ENCODE measurements around the gene CLECL1. TPM values are rescaled to one million over a fixed set of nuclear protein-coding genes. Genes with fewer than 3 reads are reported as not detected.

CLECL1 gene
- total RNA-seq, result 0.41 TPM

DNA sequence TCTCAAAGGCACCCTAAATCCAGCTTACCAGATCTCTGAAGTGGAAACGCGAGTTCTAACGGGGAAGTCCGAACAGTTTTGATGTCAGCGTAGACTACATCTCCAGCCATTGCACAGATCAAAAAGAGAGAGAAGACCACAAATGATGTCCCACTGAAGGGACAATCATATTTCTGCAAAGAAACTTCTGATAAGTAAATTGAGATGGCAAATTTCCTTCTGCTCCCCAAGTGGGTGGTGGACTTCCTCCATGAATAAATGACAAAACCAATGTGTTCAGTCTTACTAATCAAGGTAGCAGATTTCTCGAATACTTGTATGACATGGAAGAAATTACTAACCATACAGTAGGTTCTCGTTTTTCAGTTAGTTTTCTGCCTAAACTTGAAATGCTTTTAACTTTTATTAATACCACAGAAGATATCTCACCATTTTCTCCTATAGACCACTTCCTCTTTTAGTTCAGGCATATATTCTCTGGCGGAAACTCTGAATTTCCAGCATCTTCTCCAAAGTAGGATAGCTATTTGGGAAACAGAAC lies at the start of gene CLECL1:
Gene CLECL1 (minus strand): TSS at position 177 of the 541 bp plus-strand sequence.
- DNase-seq, result no peak

DNA sequence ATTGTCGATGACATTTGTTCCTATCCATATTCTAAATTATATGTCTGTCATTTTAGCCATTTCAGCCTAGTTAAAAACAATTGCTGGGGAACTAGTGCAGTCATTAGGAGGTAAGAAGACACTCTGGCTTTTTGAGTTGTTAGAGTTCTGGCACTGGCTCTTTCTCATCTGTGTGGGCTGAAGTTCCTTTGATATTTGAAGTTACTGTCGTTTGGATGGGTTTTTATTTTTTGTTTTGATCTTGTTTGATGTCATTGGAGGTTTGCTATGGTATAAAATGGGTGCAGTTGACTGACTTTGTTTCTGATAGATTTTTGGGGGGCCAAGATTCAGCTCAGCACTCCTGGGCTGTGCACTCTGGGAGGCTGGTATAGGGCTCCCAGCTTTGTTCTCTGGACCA lies 48.5 kb upstream of the CLECL1 start:
- DNase-seq, result no peak

DNA sequence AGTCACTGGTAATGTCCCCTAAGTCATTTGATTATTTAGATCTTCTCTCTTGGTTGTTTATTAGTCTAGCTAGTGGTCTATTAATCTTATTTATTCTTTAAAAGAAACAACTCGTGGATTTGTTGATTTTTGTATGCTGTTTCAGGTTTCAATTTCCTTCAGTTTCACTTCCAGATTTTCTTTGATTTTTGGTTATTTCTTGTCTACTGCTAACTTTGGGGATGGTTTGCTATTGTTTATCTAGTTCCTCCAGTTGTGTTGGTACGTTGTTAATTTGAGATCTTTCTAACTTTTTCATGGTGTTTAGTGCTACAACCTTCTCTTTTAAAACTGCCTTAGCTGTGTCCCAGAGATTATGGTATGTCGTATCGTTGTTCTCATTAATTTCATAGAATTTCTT lies 46.3 kb upstream of the CLECL1 start:
- DNase-seq, result no peak

DNA sequence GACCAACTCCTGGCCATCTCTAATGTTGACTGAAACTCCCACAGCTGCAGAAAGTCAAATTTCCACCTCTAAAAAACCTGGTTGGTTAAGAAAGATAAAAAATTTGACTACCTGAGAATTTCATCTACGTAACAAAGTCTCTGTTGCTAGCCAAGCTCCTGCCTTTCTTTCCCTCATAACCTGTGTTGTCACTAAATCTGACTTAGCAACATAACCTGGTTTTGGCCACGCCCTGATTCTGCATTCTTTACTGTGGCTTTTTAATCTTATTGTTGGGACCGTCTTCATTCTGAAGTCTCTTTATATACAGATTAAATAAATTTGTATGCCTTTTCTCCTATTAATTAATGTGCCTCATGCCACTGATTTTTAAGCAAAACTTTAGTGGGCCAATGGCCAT lies 43.9 kb upstream of the CLECL1 start:
- no peak for DNase-seq

DNA sequence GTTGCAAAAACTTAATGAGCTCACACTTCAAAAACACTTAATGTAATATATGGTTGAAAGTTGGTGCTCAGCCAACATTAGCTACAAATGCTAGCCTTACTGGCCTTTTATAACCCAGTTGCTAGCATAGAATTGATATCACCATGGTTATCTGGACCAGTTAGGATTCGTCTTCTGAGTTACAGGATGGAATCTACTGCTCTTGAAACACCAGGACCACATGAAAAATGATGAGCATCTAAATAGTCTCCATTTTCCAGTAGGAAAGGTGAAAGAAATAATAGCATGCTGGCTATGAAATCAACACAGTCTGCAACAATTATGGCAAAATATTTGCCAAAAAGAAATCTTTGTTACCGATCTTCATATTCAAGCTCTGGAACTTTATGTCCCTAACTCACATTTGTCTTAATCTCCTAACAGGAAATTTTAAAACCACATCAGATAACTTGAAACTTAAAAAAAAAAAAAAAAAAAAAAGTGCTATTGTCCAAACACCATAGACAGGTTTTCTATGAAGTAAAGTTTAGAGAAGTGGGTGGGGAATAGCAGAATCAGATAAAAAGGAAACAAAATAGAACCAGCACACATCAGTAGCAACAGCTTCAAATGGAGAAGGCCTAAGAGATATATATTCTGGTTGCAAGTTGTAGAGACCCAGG lies 40.5 kb upstream of the CLECL1 start:
- no peak for DNase-seq

DNA sequence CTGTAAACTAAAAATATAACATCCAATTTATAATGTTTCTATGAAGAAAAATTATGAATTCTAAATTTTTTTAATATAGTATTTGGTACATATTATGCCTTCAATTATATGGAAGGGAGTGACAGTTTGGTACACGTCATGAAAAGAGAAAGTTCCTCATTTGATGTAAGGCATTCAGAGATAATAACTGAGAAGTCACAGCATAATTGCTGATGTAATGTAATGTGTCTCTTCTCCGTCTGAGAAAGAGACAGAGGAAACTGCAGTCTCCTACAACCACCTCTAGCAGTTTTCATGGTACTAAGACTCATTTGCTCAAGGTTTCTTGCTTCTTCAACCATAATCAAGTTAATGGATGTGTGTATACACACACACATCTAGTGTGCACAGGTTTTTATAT lies 30.1 kb upstream of the CLECL1 start:
- DNase-seq, result no peak

DNA sequence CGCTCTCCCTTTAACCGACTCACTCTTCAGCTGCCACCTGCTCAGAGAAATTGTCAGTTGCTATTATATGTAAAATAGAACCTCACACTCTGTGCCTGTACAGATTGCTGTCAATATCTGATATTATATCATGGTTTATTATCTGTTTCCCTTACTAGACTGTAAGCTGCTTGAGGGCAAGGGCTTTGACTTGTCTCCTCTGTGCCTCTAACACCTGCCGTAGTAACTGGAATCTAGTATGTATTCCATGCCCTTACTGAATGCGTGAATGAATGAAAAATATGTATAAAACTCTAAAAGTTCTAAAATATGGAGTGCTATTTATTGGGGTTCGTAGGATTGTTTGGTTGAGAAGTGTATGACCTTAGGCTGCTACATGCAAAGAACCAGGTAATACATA lies 29.5 kb upstream of the CLECL1 start:
- DNase-seq, result no peak

DNA sequence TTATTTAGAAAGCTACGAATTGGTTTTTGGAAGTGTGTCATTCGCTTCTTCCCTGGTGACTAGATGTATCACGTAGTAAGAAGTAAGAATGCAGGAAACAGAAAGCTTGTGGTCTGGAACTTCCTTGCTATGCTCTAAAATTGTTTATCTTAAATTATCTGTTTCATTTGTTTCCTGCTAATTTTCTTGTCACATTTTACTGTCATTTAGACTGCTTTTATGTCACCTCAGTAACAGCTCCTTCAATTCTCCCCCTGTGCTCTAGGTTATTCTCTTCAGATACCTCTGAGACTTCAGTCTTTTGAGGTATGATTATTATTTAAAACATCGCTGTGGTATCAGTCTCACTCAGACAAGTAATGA lies 28.5 kb upstream of the CLECL1 start:
- DNase-seq, result no peak

DNA sequence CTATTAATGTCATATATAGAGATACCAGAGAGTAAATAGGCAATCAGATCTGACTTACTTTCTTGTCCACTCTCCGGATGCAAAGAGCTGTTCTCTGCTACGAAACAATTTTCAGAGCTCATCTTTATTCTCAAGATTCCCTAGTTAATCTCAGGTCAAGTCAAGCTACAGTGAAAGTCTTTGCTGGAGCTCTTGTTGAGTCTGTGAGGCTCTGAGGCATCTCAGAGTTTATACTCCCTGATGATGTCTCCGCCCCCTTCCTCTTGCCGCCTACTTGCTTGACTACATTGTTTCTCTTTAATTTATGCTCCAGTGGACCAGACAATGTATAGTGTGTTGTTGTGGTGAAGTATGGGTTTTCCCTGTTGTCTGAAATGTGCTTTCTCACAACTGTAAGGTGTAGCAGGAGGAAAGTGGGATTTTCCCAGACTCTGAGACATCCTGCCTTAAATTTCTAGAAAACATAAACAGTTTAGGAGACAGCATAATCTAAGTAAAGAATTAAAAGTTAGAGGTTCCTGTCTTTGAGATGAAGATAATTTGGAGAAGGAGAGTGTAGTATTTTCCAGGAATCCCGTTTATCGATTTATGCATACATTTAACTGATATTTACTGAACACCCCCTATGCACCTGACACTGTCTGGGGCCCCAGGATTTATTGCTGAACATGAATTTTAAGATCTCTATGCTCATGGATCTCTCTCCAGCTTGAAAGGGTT lies 28.0 kb upstream of the CLECL1 start, which contains the start of gene CD69:
Gene CD69 (minus strand): TSS at position 203 of the 720 bp plus-strand sequence. CDS start 81 bp downstream, at position 122.
- no peak for DNase-seq

DNA sequence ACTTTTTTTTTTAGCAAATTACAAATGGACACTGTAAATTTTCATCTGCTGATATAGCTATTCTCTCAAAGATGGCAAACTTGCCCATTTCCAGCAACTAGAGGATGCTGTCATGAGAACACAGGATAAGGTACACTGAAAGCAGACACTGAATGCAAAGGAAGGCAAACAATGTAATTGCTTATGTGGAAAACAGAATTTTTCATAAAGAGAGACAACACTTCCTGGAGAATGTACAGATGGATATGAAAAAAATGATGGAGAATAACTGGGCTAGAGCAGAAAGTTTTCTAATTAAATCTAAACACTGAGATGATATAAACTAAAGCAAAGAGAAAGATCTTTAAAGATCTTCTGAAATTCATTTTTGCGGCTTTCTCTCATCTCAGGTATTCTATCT lies 27.2 kb upstream of the CLECL1 start:
- no peak for DNase-seq

DNA sequence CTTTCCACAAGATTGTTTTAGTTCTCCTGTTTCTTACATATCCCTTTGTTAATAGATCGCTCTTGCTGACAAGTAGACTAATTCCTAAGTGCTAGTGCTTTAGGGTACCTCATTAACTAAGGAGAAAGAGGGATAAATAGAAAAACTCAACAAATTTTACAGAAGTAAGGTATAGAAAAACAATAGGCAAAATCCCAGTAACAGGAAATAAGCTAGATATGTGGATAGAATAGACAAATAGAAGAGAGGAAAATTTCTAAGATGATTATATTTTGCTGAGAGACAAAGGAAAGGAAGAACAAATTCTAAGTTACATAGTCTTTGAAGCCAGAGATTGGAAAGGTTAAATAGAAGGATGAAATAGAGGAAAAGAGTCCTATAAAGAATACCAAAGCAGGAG lies 26.8 kb upstream of the CLECL1 start:
- no peak for DNase-seq

DNA sequence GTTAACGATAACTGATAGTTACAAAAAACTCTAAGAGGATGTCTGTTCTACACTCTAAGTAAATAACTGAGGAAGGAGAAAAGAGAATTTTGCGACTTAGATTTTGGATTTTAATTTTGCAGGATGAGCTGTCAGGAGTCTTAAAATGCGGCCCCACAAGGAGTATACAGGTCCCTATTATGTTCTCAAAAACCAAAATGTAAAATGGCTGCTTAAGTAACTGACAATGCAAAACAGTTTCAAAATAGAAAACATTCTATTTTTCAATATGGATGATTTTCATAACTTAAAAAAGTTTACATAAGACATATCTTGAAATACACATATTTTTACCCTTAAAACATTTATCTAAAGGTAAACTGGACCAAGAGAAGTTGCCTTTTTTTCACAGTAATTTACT lies 25.2 kb upstream of the CLECL1 start:
- DNase-seq, result no peak

DNA sequence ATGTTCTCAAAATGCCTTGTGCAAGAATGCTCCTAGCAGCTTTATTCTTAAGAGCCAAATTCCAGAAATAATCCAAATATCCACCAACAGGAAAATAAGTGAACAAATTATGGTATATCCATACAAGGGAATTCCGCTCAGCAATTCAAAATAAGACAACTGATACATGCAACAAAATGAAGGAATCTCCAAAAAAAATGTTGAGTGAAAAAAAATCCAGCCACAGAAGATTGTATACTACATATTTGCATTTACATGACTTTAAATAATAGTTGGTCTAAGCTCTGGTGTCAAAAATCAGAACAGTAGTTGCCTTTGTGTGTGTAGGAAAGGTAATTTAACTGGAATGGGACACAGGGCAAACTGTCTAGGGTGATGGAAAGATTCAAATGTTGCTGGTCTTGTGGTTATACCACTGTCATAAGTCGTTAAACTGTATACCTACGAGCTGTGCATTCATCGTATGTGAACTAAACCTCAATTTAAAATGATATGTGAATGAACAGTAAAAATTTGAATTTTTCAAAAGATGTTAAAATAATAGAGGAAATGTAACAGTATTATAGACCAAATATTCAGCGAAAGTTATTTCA lies 24.6 kb upstream of the CLECL1 start:
- no peak for DNase-seq

DNA sequence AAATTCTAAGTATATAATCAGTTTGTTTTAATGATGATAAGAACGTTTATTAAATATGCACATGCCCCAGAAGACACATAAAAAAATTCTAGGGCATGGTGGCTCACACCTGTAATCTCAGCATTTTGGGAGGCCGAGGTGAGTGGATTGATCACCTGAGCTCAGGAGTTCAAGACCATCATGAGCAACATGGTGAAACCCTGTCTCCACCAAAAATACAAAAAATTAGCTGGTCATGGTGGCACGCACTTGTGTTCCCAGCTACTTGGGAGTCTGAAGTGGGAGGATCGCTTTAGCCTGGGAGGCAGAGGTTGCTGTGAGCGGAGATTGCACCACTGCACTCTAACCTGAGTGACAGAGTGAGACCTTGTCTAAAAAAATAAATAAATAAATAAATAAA lies 23.8 kb upstream of the CLECL1 start:
- no peak for DNase-seq

DNA sequence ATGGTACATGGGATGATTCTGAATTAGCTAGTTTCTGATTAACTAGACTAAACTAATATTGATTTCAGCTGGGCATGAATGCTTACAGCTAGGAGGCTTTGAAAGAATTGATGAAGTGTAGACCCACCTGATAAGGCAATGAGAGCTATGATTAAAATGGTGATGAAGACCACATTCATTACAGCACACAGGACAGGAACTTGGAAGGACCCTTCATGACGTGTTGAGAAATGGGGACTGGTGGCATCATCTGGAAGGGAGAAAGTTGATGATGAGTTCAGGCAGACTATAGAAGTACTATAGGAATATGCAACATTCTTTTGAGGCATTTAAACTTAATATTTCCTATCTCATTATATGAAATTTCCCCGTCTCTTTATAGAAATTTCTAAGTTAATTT lies 23.3 kb upstream of the CLECL1 start:
- no peak for DNase-seq

DNA sequence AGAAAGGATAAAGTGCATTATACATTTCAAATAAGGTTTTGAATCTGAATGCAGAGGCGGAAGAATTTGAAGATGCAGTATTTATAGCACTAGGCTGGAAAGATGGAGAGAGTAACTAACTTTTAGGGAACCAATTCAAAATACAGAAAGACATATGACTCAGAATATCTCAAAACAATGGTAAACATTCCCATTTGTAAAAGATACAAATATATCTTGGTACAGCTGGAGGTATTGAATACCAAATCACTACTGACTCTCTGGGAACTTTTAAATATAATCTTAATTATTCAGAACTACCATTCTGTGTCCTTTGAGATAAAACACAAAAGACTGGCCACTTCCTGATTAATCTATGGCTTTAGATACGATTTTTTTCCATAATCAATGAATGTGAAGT lies 22.7 kb upstream of the CLECL1 start:
- no peak for DNase-seq

DNA sequence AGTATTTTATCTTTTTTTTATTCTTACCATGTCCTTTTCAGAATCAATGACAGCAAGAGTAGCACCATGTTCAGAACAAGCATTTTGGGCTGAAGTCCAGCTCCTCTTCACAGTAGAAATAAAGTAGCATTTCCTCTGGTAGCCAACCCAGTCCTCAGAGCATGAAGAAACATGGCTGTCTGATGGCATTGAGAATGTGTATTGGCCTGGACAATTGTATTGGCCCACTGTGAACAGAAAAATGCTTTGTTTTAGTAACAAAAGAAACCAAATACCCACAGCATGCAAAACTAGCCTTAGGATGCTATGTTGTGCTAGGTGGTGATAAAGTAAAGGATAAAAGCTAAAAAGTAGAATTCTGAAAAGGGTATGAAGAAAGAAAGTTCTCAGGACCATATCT lies 22.1 kb upstream of the CLECL1 start:
- no peak for DNase-seq

DNA sequence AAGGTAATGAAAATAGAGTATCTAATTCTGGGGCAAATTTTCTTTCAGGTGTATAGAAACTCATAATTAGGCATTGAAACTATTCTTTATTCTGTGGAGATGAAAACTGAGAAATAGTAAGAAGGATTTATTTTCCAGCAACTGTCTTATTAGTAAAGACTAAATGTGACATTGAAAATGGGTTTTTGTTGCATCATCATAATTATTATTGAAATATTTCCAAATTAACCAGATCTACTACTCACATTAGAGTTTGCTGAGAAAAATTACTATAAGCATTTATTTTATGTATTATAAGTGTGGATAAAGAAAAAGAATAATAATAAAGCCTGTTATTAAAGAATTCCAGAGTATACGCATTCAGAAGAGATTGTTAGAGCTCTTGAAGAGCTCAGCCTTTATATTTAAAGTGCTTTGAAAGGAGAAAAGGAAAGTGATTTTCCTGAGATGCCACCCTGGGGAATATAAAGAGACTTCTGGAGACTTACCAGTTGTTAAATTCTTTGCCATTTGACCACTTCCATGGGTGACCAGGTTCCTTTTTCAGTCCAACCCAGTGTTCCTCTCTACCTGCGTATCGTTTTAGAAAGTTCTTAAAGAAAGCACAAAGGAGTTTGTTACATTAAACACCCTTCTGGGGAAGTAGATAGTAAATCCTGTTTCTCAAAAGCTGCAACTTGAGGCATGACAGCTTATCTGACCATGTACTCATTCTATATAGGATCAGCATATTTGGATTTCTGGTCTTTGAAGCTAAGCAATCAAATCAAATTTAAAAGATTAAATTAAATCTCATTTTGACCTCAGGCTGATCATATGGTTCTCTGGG lies 21.4 kb upstream of the CLECL1 start:
- no peak for DNase-seq

DNA sequence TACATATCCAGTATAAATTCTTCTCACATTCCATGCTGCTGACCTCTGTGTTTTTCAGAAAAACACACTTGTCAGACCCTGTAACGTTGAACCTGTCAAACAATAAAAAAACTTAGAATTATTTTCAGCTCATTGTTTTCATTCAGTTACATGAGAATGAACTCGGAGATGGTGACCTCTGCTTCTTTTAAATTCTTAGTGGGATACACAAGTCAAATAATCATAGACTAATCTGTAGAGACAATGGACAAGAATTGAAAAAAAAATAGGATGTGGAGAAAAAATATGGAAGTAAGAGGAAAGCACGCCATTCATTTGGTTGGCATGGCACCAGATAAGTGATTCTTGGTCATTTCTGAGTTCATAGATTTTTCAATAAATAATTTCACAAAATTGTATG lies 20.6 kb upstream of the CLECL1 start:
- no peak for DNase-seq

DNA sequence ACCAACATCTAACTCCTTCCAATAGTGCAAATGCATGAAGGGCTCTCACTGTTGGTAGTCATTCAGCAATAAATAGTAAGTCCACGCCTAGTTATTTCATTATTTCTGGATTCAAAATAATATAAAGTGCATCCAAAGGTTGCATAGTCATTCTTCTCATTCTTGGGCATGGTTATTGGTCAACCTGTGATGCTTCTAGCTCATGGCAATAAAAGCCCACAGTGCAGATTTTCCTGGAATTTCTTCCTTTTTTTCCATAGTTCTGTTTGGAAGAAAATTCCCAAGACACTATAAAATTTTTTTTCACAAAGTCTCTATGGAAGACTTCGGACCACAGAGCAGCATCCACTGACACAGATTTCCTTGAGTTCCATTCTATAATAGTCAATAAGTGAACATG lies 20.2 kb upstream of the CLECL1 start:
- no peak for DNase-seq

DNA sequence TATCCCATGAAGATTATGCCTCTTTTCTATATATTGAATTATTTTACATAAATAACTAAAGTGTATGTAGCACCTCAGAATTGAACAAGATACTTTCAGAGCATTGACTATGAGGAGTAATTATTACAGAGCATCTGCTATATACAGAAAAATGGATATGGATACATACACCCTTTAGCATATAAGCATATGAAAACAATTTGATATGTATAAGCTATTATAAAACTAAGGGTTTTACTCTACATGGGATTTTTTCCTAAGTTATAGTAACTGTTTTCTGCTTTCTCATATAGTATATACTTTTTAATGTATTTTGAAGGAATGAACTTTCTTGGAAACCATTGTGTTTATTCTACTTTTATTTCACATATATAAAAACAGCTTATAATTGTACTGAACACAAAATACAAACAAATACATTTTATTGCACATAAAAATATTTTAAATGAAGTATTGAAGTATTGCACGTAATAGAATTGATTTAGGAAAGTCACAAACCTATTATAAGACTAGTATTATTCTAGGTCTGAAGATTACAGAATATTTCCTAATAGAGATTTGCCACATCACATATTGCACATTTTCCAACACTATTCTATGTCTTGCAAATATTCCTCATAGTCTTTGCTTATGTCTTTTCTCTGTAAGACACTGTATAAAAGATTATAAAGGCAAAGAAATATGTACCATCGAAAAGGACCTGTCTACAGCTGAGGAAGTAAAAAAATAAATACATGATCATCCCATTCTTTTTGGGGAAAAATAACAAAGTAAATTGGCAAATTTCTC lies 19.4 kb upstream of the CLECL1 start:
- DNase-seq, result no peak

All from tongue (tissue), 2 donors.